ENCODE results near the gene PNISR.

- TF ChIP-seq, protein P1, sequence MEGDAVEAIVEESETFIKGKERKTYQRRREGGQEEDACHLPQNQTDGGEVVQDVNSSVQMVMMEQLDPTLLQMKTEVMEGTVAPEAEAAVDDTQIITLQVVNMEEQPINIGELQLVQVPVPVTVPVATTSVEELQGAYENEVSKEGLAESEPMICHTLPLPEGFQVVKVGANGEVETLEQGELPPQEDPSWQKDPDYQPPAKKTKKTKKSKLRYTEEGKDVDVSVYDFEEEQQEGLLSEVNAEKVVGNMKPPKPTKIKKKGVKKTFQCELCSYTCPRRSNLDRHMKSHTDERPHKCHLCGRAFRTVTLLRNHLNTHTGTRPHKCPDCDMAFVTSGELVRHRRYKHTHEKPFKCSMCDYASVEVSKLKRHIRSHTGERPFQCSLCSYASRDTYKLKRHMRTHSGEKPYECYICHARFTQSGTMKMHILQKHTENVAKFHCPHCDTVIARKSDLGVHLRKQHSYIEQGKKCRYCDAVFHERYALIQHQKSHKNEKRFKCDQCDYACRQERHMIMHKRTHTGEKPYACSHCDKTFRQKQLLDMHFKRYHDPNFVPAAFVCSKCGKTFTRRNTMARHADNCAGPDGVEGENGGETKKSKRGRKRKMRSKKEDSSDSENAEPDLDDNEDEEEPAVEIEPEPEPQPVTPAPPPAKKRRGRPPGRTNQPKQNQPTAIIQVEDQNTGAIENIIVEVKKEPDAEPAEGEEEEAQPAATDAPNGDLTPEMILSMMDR (IDR thresholded peaks at IDR 0.05) = no peak
- no peak for TF ChIP-seq POLR2A (IDR thresholded peaks at IDR 0.05)
These were observed 7.8 kb upstream of the PNISR start for GRCh38 chr6:99432877-99433276.

All from Peyer's patch (tissue), 4 donors.